Mesenchymal stem cell (in vitro differentiated cells and primary cell): ENCODE data around the gene FEM1A.
"Not testable (repeated sequence)": the region's sequence is repeated elsewhere in the genome, so short reads cannot be mapped to it uniquely, and the experiment has no call there.

Experiments used
- DNase-seq: peaks from one replicate; pipeline ENCODE4 v3.0.0-alpha.2; 2013
- H2AFZ ChIP-seq: one replicate; pipeline ENCODE4 v1.6.1; 2013; ENCODE audit warnings: low read depth, mild to moderate bottlenecking, control low read depth, inconsistent platforms, low read length, moderate library complexity
- H2AK5ac ChIP-seq: 2 replicates; pipeline ENCODE4 v1.6.1; 2013; ENCODE audit warnings: low read length, moderate library complexity, mild to moderate bottlenecking, inconsistent platforms; ENCODE audit not compliant: severe bottlenecking
- H2BK120ac ChIP-seq: one replicate; pipeline ENCODE4 v1.6.1; 2013; ENCODE audit warnings: low read depth, mild to moderate bottlenecking, inconsistent platforms, low read length, moderate library complexity
- H2BK12ac ChIP-seq, 2 experiments: one replicate each; pipeline ENCODE4 v1.6.1; 2013; ENCODE audit warnings: inconsistent platforms in 2 of 2, low read length in 2 of 2, mild to moderate bottlenecking in 2 of 2, moderate library complexity in 2 of 2, control low read depth in 1 of 2
- H2BK15ac ChIP-seq: one replicate; pipeline ENCODE4 v1.6.1; 2013; ENCODE audit warnings: mild to moderate bottlenecking, low read depth, inconsistent platforms; ENCODE audit not compliant: poor library complexity, severe bottlenecking
- H2BK5ac ChIP-seq: 2 replicates; pipeline ENCODE4 v1.6.1; 2013; ENCODE audit warnings: low read depth, mild to moderate bottlenecking, low read length, control low read depth, inconsistent platforms; ENCODE audit not compliant: poor library complexity, severe bottlenecking
- H3K14ac ChIP-seq, 2 experiments: one replicate each; pipeline ENCODE4 v1.6.1; 2013; ENCODE audit warnings: inconsistent platforms in 2 of 2, low read length in 2 of 2, control low read depth in 1 of 2, mild to moderate bottlenecking in 1 of 2, moderate library complexity in 1 of 2
- H3K18ac ChIP-seq, 2 experiments: one replicate each; pipeline ENCODE4 v1.6.1; 2013; ENCODE audit warnings: inconsistent platforms in 2 of 2, low read length in 2 of 2, control low read depth in 1 of 2, low read depth in 1 of 2, mild to moderate bottlenecking in 1 of 2
- H3K23ac ChIP-seq, 2 experiments: one replicate each; pipeline ENCODE4 v1.6.1; 2013; ENCODE audit warnings: inconsistent platforms in 2 of 2, low read length in 2 of 2, mild to moderate bottlenecking in 2 of 2, moderate library complexity in 2 of 2, control low read depth in 1 of 2
- H3K27ac ChIP-seq: 2 replicates; pipeline ENCODE4 v1.5.1; 2013; ENCODE audit warnings: mild to moderate bottlenecking, moderate library complexity, low read length, control low read depth, inconsistent platforms; ENCODE audit not compliant: poor library complexity, severe bottlenecking
- H3K27me3 ChIP-seq, 2 experiments: 2 replicates each; pipeline versions ENCODE4 v1.6.1 to v1.7.0; 2013; ENCODE audit warnings: low read length in 2 of 2, mild to moderate bottlenecking in 2 of 2, moderate library complexity in 2 of 2, control low read depth in 1 of 2, inconsistent platforms in 1 of 2; ENCODE audit not compliant: control insufficient read depth in 1 of 2, insufficient read depth in 1 of 2
- H3K36me3 ChIP-seq, 2 experiments: 2 replicates each; pipeline versions ENCODE4 v1.6.1 to v1.7.0; 2013; ENCODE audit warnings: low read length in 2 of 2, control low read depth in 1 of 2, inconsistent platforms in 1 of 2, low read depth in 1 of 2, mild to moderate bottlenecking in 1 of 2; ENCODE audit not compliant: insufficient read depth in 2 of 2, control insufficient read depth in 1 of 2
- H3K4ac ChIP-seq, 2 experiments: one replicate each; pipeline ENCODE4 v1.6.1; 2013; ENCODE audit warnings: inconsistent platforms in 2 of 2, low read length in 2 of 2, mild to moderate bottlenecking in 2 of 2, moderate library complexity in 2 of 2, control low read depth in 1 of 2, low read depth in 1 of 2
- H3K4me1 ChIP-seq: 2 replicates; pipeline ENCODE4 v1.6.1; 2013; ENCODE audit warnings: low read depth, low read length, control low read depth; ENCODE audit not compliant: control insufficient read depth, insufficient read depth
- H3K4me2 ChIP-seq: 2 replicates; pipeline ENCODE4 v1.6.1; 2013; ENCODE audit warnings: low read length, mild to moderate bottlenecking, inconsistent platforms; ENCODE audit not compliant: poor library complexity, severe bottlenecking
- H3K4me3 ChIP-seq, 2 experiments: 2 replicates each; pipeline versions ENCODE4 v1.5.1 to v1.7.0; 2013; ENCODE audit warnings: low read length in 2 of 2, mild to moderate bottlenecking in 2 of 2, control low read depth in 1 of 2, low read depth in 1 of 2; ENCODE audit not compliant: insufficient read depth in 1 of 2
- H3K79me1 ChIP-seq: replicated peaks from 2 replicates; pipeline ENCODE4 v1.6.1; 2013; ENCODE audit warnings: mild to moderate bottlenecking, control low read depth, low read length, inconsistent platforms; ENCODE audit not compliant: poor library complexity, severe bottlenecking
- H3K9ac ChIP-seq: 2 replicates; pipeline ENCODE4 v1.7.0; 2013; ENCODE audit warnings: mild to moderate bottlenecking, low read length, moderate library complexity
- H3K9me3 ChIP-seq: 2 replicates; pipeline ENCODE4 v1.7.0; 2013; ENCODE audit warnings: mild to moderate bottlenecking, low read length; ENCODE audit not compliant: control insufficient read depth
- H4K8ac ChIP-seq: one replicate; pipeline ENCODE4 v1.6.1; 2013; ENCODE audit warnings: inconsistent platforms, mild to moderate bottlenecking, low read length, moderate library complexity
- H4K91ac ChIP-seq: one replicate; pipeline ENCODE4 v1.6.1; 2013; ENCODE audit warnings: mild to moderate bottlenecking, low read length, inconsistent platforms
- WGBS: methylation state at CpG from one replicate; pipeline ENCODE4 v1.1.7; 2013; ENCODE audit warnings: mixed read lengths; 5-methylcytosine and 5-hydroxymethylcytosine counted together

Gene FEM1A

GRCh38 chr19:4792866-4793195, 1.3 kb downstream of the FEM1A start:
- H2AK5ac ChIP-seq, H4K91ac ChIP-seq, H3K18ac ChIP-seq, H4K8ac ChIP-seq, H2BK120ac ChIP-seq, H2AFZ ChIP-seq, H3K27ac ChIP-seq, H3K14ac ChIP-seq, DNase-seq, H3K4me2 ChIP-seq, H2BK5ac ChIP-seq, H3K27me3 ChIP-seq, H3K79me1 ChIP-seq, H3K23ac ChIP-seq, H2BK15ac ChIP-seq, H3K4ac ChIP-seq, H2BK12ac ChIP-seq, H3K9me3 ChIP-seq: not testable (repeated sequence)
- WGBS, result 96% methylated on average over 24 of the region's 24 CpGs
- Histone ChIP-seq H3K4me1 (peaks cover 24% of the 10 kb centered on the region), H3K9ac (peak overlapping the region; percentile 91), H3K36me3 (peaks cover 32 to 35% of the 10 kb centered on the region in 2 experiments), H3K4me3 (peak overlapping the region in 1 of 2 experiments; percentile 89)

DNA sequence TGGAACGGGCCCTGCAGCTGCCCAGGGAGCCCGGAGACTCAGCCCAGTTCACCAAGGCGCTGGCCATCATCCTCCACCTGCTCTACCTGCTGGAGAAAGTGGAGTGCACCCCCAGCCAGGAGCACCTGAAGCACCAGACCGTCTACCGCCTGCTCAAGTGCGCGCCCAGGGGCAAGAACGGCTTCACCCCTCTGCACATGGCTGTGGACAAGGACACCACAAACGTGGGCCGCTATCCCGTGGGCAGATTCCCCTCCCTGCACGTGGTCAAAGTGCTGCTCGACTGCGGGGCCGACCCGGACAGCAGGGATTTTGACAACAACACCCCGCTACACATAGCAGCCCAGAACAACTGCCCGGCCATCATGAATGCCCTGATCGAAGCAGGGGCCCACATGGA, 1.7 kb downstream of the FEM1A start:
- peaks cover 24% of the 10 kb centered on the region for H3K4me1 ChIP-seq
- not testable (repeated sequence) for H2BK15ac ChIP-seq, H3K4me2 ChIP-seq, H2AK5ac ChIP-seq, H2BK12ac ChIP-seq, H3K14ac ChIP-seq, H3K9me3 ChIP-seq, H3K9ac ChIP-seq, H3K4ac ChIP-seq, H2AFZ ChIP-seq, H3K23ac ChIP-seq, H2BK5ac ChIP-seq, H4K8ac ChIP-seq, DNase-seq, H4K91ac ChIP-seq, H3K79me1 ChIP-seq, H3K27me3 ChIP-seq, H3K18ac ChIP-seq, H3K4me3 ChIP-seq, H3K27ac ChIP-seq, H2BK120ac ChIP-seq
- WGBS, result 97% methylated on average over 19 of the region's 19 CpGs
- peaks cover 32 to 35% of the 10 kb centered on the region in 2 experiments for H3K36me3 ChIP-seq

DNA sequence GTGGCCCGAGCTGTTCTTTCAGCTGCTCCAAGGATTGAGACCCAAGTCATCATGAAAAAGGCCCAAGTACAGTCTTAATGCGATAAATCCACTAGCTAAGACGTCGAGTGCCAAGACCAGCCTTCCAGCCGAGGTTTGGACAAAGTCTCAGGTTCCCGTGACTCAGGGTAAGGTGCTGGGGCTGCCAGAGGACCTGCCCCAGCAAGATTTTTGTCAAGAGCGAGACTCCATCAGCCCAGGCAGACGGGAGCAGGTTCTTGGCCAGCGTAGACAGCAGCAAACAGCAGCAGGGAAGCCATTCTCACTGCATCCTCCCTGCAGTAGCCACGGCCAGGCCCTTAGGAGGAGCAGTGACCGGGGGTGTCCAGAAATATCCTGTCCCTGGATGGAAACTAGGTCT, 3.4 kb downstream of the FEM1A start:
- Histone ChIP-seq H3K79me1 (peaks cover 8% of the 10 kb centered on the region), H3K36me3 (peaks cover 32 to 35% of the 10 kb centered on the region in 2 experiments), H3K27me3 (no peaks in the 10 kb centered on the region), H3K27ac (no peak overlapping the region), H2AK5ac (no peak overlapping the region), H2AFZ (no peak overlapping the region), H3K23ac (no peak overlapping the region), H2BK15ac (no peak overlapping the region), H2BK5ac (no peak overlapping the region), H4K91ac (no peak overlapping the region), H3K4me1 (peaks cover 24% of the 10 kb centered on the region), H3K9me3 (no peaks in the 10 kb centered on the region), H3K4me2 (no peak overlapping the region), H2BK12ac (no peak overlapping the region), H3K14ac (no peak overlapping the region), H4K8ac (no peak overlapping the region), H3K9ac (peak overlapping the region; percentile 33), H2BK120ac (no peak overlapping the region), H3K18ac (no peak overlapping the region), H3K4ac (no peak overlapping the region), H3K4me3 (no peak overlapping the region)
- 94% methylated on average over 11 of the region's 11 CpGs for WGBS
- DNase-seq, result no peak

- H3K4me3 ChIP-seq, result no peak overlapping the region
- H3K4me1 ChIP-seq, result peaks cover 24% of the 10 kb centered on the region
- no peaks in the 10 kb centered on the region for H3K9me3 ChIP-seq
- no peak overlapping the region for H2BK5ac ChIP-seq
- H3K14ac ChIP-seq, result no peak overlapping the region
- no peak overlapping the region for H2BK15ac ChIP-seq
- no peaks in the 10 kb centered on the region for H3K27me3 ChIP-seq
- no peak overlapping the region for H3K27ac ChIP-seq
- H4K8ac ChIP-seq, result no peak overlapping the region
- H2BK12ac ChIP-seq, result no peak overlapping the region
- peak overlapping the region; percentile 33 for H3K9ac ChIP-seq
- 91% methylated on average over 9 of the region's 9 CpGs for WGBS
- H3K23ac ChIP-seq, result no peak overlapping the region
- no peak overlapping the region for H4K91ac ChIP-seq
- peaks cover 8% of the 10 kb centered on the region for H3K79me1 ChIP-seq
- no peak overlapping the region for H2AFZ ChIP-seq
- H3K4me2 ChIP-seq, result no peak overlapping the region
- no peak overlapping the region for H3K4ac ChIP-seq
- H3K36me3 ChIP-seq, result peaks cover 32 to 35% of the 10 kb centered on the region in 2 experiments
- no peak overlapping the region for H3K18ac ChIP-seq
- no peak overlapping the region for H2AK5ac ChIP-seq
- no peak overlapping the region for H2BK120ac ChIP-seq
- no peak for DNase-seq
These were observed 3.9 kb downstream of the FEM1A start for GRCh38 chr19:4795400-4795799.
